GM12864 (cell line): Measurements from ENCODE around the gene CYP26B1.

Source experiments
- DNase-seq: peaks from one replicate; pipeline ENCODE4 v3.0.0-alpha.2; 2011; ENCODE audit warnings: low read depth
- H3K4me3 ChIP-seq: 2 replicates; pipeline ENCODE4 v1.5.1; 2011; ENCODE audit warnings: mild to moderate bottlenecking, low read depth, low read length, control low read depth
- TF ChIP-seq, protein P1 (sequence below): IDR thresholded peaks from 2 replicates; pipeline ENCODE4 v1.5.1; 2011; ENCODE audit warnings: low read depth, mild to moderate bottlenecking, moderate library complexity, low read length, control low read depth, inconsistent platforms; ENCODE audit errors: missing control alignments

CYP26B1 gene

DNA sequence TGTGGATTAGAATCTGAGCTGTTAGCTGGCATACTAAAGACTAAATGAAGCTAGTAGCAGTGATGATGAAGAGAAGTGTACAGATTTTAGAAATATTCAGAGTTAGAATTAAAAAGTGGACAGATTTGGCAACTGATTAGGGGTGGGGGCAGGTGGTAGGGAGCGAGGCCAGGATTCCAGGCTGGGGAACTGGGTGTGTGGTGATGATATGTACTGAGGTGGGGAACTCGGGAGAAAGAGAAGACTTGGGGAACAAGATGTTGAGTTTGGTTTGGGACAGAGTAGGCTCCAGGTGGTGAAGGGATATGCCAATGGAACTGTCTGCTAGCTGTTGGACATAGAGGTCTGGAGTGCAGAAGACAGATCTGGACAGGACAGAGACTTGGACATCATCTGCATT is 9.2 kb upstream of the CYP26B1 start:
- no peak for DNase-seq
- no peak overlapping the region for H3K4me3 ChIP-seq
- TF ChIP-seq, protein P1, sequence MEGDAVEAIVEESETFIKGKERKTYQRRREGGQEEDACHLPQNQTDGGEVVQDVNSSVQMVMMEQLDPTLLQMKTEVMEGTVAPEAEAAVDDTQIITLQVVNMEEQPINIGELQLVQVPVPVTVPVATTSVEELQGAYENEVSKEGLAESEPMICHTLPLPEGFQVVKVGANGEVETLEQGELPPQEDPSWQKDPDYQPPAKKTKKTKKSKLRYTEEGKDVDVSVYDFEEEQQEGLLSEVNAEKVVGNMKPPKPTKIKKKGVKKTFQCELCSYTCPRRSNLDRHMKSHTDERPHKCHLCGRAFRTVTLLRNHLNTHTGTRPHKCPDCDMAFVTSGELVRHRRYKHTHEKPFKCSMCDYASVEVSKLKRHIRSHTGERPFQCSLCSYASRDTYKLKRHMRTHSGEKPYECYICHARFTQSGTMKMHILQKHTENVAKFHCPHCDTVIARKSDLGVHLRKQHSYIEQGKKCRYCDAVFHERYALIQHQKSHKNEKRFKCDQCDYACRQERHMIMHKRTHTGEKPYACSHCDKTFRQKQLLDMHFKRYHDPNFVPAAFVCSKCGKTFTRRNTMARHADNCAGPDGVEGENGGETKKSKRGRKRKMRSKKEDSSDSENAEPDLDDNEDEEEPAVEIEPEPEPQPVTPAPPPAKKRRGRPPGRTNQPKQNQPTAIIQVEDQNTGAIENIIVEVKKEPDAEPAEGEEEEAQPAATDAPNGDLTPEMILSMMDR: no peak

GRCh38 chr2:72155737-72156136 is 8.1 kb upstream of the CYP26B1 start:
- TF ChIP-seq, protein P1: no peak
- no peak for DNase-seq
- no peak overlapping the region for H3K4me3 ChIP-seq

- no peak for DNase-seq
- TF ChIP-seq, protein P1: no peak
- no peak overlapping the region for H3K4me3 ChIP-seq
Measured at GRCh38 chr2:72155151-72155550, 7.5 kb upstream of the CYP26B1 start.

DNA sequence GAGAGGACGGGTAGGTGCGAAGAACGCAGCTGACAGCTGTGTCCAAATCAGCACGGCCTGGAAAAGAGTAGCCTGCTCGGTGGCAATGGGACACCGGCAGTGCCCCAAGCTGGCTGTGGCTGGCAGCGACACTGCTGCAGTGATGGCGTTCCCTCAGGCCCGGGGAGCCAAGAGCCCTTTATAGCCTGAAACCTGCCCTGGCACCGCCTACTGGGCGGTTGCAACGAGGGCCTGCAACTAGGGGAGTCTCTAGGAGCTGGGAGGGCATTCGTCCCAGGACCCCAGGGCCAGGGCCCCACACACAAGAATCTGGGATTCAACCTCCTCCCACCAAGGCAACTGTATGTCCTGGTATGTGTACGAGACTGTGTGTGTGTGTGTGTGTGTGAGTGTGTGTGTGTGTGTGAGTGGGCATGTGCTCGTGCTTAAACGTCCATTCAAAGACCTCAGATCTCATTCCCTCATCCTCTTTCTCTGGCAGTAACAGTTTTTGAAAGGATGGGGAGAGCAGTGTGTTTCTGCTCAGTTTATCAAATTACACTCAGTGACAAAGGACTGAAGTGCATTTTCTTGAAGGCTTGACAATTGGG is 6.8 kb upstream of the CYP26B1 start:
- TF ChIP-seq, protein P1: no peak
- no peak for DNase-seq

DNA sequence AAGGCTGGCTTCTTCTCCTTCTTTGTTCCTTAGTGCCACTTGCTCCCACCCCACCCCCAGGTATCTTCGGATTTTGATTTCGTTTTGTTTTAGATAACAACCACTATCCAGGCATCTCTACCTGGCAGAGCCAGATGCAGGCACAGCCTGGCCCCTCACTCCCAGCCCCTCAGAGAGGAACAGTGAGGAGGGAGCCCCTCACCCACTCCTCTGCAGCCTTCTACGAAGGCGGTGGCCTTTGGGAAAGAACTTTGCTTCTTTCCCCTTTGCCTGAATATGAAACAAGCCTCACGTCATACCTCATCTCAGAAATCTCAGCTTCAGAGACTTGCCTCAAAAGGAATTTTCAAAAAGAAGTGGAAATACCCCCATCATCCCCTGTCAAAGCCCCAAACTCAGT is 6.3 kb upstream of the CYP26B1 start:
- no peak for DNase-seq
- H3K4me3 ChIP-seq: no peak overlapping the region
- TF ChIP-seq, protein P1: no peak

More for the DNA sequence above, 6.8 kb upstream of the CYP26B1 start:
- no peak overlapping the region for H3K4me3 ChIP-seq

DNA sequence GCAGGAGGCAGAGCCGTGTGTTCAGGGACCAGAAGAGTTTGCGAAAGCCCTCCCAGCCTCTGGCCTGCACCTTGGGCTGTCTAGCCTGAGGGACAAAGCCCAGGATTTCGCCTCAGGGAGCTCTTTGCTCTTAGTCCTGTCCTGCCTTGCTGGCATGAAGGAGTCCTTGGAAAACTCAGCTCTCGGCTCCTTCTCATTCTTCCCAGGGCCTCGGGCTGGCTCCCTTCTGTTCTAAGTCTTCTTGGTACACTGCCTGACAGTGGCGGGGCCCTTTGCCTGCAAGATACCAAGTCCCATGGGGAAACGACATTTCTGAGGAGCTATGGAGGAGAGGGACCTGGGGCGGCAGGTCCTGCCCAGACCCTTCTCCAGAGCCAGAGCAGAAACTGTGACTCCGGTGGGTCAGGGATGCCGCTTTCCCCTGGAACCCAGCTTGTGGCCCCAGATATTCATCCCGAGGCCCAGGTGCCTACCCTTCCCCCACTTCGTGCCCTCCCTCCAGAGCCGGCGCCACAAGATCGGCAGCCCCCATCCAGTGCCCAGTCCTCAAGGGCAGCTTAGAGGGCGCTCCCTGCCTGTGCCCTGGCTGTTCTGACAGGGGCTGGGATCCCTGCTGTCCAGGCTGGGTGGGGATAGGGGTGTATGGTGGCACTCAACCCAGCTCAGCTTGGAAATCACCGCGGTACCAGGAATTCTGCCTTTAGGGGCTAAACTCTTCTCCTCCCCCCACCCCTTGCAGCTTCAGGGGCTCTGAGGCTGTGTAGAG is 5.5 kb upstream of the CYP26B1 start:
- H3K4me3 ChIP-seq: no peak overlapping the region
- no peak for DNase-seq
- TF ChIP-seq, protein P1: no peak

- DNase-seq: no peak
- TF ChIP-seq, protein P1: no peak
- H3K4me3 ChIP-seq: no peak overlapping the region
Measured at GRCh38 chr2:72150861-72151356, 3.2 kb upstream of the CYP26B1 start.
